Neural cell (in vitro differentiated cells): Measurements from ENCODE around the gene MEGF11. TPM values are rescaled to one million over a fixed set of nuclear protein-coding genes. Genes with fewer than 3 reads are reported as not detected.

Source experiments
- H2AFZ ChIP-seq: fragments of 200-600, 300-800 bp; sonication (generic), shearing (Covaris generic); 2 replicates; pipeline ENCODE4 v1.6.0; 2014; ENCODE audit warnings: low read depth, mild to moderate bottlenecking, antibody characterized with exemption, low read length, moderate library complexity
- H3F3A ChIP-seq: fragments of 200-600 bp; shearing (Covaris generic); 2 replicates; pipeline ENCODE4 v1.6.1; 2016; ENCODE audit warnings: mild to moderate bottlenecking, moderate library complexity, mixed read lengths, antibody characterized with exemption, low read length; ENCODE audit not compliant: insufficient read depth, poor library complexity, severe bottlenecking
- H3K27ac ChIP-seq: fragments of 200-600, 300-800 bp; sonication (generic), shearing (Covaris generic); 2 replicates; pipeline ENCODE4 v1.5.1; 2014; ENCODE audit warnings: mild to moderate bottlenecking, low read length, moderate library complexity
- H3K27me3 ChIP-seq: fragments of 300-800, 200-600 bp; sonication (generic), shearing (Covaris generic); 2 replicates; pipeline ENCODE4 v1.6.0; 2014; ENCODE audit warnings: mild to moderate bottlenecking, low read depth, low read length, moderate library complexity; ENCODE audit not compliant: insufficient read depth
- H3K36me3 ChIP-seq: fragments of 300-800, 200-600 bp; sonication (generic), shearing (Covaris generic); 2 replicates; pipeline ENCODE4 v1.5.1; 2014; ENCODE audit warnings: mild to moderate bottlenecking, antibody characterized with exemption, low read length, moderate library complexity; ENCODE audit not compliant: insufficient read depth
- H3K4me2 ChIP-seq: fragments of 300-800, 200-600 bp; sonication (generic), shearing (Covaris generic); 2 replicates; pipeline ENCODE4 v1.6.0; 2014; ENCODE audit warnings: mild to moderate bottlenecking, low read length
- H3K4me3 ChIP-seq: fragments of 300-800, 200-600 bp; sonication (generic), shearing (Covaris generic); 2 replicates; pipeline ENCODE4 v1.5.1; 2014; ENCODE audit warnings: mild to moderate bottlenecking, low read length, moderate library complexity
- H3K79me2 ChIP-seq: fragments of 200-600 bp; shearing (Covaris generic); replicated peaks from 2 replicates; pipeline ENCODE4 v1.6.0; 2014; ENCODE audit warnings: mild to moderate bottlenecking, low read length, moderate library complexity; ENCODE audit not compliant: insufficient read depth
- H3K9ac ChIP-seq: fragments of 300-800, 200-600 bp; sonication (generic), shearing (Covaris generic); 2 replicates; pipeline ENCODE4 v1.6.1; 2016; ENCODE audit warnings: mild to moderate bottlenecking, low read length, mixed read lengths
- H3K9me2 ChIP-seq: fragments of 200-600 bp; shearing (Covaris generic); 2 replicates; pipeline ENCODE4 v1.6.1; 2016; ENCODE audit warnings: mild to moderate bottlenecking, low read length, mixed read lengths; ENCODE audit not compliant: insufficient read depth
- H3K9me3 ChIP-seq: fragments of 200-600, 300-800 bp; sonication (generic), shearing (Covaris generic); 2 replicates; pipeline ENCODE4 v1.6.1; 2016; ENCODE audit warnings: mild to moderate bottlenecking, mixed run types, low read length, moderate library complexity, mixed read lengths
- H4K20me1 ChIP-seq: fragments of 200-600 bp; shearing (Covaris generic); 2 replicates; pipeline ENCODE4 v1.6.1; 2016; ENCODE audit warnings: mild to moderate bottlenecking, mixed run types; ENCODE audit not compliant: insufficient read depth
- EP300 ChIP-seq: fragments of 450-650 bp; conservative IDR thresholded peaks from 2 replicates; pipeline ENCODE4 v1.6.1; 2014; ENCODE audit warnings: antibody characterized with exemption, mild to moderate bottlenecking, moderate library complexity; ENCODE audit not compliant: poor library complexity, severe bottlenecking
- EZH2 ChIP-seq: fragments of 200-600, 300-800 bp; shearing (Covaris generic), sonication (generic); IDR thresholded peaks from 2 replicates; pipeline ENCODE4 v1.6.1; 2014; ENCODE audit warnings: antibody characterized with exemption, low read length, borderline replicate concordance, mild to moderate bottlenecking; ENCODE audit not compliant: insufficient read depth, poor library complexity, severe bottlenecking
- MXI1 ChIP-seq: fragments of 450-650 bp; conservative IDR thresholded peaks from 2 replicates; pipeline ENCODE4 v1.6.1; 2014; ENCODE audit warnings: antibody characterized with exemption, mild to moderate bottlenecking; ENCODE audit not compliant: poor library complexity, severe bottlenecking
- POLR2AphosphoS5 ChIP-seq: IDR thresholded peaks from 2 replicates; pipeline ENCODE4 v1.6.1; 2012
- RAD21 ChIP-seq: fragments of 450-650 bp; conservative IDR thresholded peaks from 2 replicates; pipeline ENCODE4 v1.6.1; 2014; ENCODE audit warnings: antibody characterized with exemption, mild to moderate bottlenecking, moderate library complexity
- REST ChIP-seq: IDR thresholded peaks from 2 replicates; pipeline ENCODE4 v1.6.1; 2012; ENCODE audit warnings: borderline replicate concordance
- SMC3 ChIP-seq: fragments of 450-650 bp; conservative IDR thresholded peaks from 2 replicates; pipeline ENCODE4 v1.6.1; 2014; ENCODE audit warnings: antibody characterized with exemption, mild to moderate bottlenecking, moderate library complexity; ENCODE audit not compliant: poor library complexity
- TAF1 ChIP-seq: IDR thresholded peaks from 2 replicates; pipeline ENCODE4 v1.6.1; 2012; ENCODE audit warnings: low read depth
- polyA plus RNA-seq: library from polyadenylated mRNA; depleted of rRNA; stranded (reverse); fragments of >200 nt; gene quantifications from 2 replicates; pipeline ENCODE4 v1.2.3, GENCODE V29; 2014
- TF ChIP-seq, protein P1 (sequence below): fragments of 450-650 bp; IDR thresholded peaks from 2 replicates; pipeline ENCODE4 v1.5.1; 2014; ENCODE audit warnings: antibody characterized with exemption, mild to moderate bottlenecking, moderate library complexity; ENCODE audit not compliant: poor library complexity, severe bottlenecking

MEGF11 gene
- polyA plus RNA-seq, 1 donor from 2014 or later: 0.64 TPM

DNA sequence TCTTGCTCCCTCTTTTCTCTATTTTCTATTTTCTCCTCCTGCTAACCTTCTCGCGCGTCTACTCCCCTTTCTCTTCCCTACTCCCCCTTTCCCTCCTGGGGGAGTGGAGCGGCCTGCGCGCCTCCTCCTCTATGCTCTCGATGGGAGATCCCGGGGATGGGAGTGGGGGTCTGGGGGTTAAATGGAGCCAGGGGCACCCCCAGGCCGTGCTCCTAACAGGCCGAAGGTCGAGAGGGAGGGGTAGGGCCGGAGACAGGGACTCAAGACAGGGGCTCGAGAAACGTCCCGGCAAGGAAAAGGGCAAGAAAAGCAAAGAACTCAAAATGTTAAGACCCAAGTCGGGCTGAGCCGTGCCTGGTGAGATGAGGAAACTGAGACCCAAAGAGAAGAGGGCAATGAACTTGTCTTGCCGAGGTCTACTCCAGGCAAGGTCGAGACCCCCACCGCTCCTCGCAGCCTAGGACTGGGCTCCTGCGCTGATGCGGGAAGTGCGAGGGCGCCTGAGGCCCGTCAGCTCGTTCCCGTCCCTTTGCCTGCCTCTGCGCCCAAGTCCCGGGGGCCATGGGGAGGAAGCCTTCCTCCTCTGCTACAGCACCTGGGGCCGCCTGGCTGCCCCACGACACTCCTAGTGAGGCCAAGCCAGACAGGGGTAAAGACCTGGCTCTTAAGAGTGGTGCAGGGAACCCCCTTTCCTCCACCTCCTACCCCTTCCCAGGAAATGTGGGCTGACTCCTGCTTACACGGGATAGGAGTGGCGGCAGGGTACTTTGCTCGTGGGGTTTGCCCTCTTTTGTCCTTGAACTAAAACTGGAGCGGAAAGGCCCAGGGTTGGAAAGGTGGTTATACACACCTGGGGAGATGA is 770 bp upstream of the MEGF11 start:
- no peaks in the 10 kb centered on the region for H3F3A ChIP-seq
- no peak overlapping the region for H2AFZ ChIP-seq
- peak overlapping the region; percentile 45 for H3K4me2 ChIP-seq
- no peaks in the 10 kb centered on the region for H3K36me3 ChIP-seq
- no peak for TF ChIP-seq REST
- TF ChIP-seq RAD21: no peak
- no peak for TF ChIP-seq EP300
- no peak for TF ChIP-seq TAF1
- no peak for TF ChIP-seq SMC3
- no peak for TF ChIP-seq MXI1
- no peak for TF ChIP-seq EZH2
- TF ChIP-seq, protein P1, sequence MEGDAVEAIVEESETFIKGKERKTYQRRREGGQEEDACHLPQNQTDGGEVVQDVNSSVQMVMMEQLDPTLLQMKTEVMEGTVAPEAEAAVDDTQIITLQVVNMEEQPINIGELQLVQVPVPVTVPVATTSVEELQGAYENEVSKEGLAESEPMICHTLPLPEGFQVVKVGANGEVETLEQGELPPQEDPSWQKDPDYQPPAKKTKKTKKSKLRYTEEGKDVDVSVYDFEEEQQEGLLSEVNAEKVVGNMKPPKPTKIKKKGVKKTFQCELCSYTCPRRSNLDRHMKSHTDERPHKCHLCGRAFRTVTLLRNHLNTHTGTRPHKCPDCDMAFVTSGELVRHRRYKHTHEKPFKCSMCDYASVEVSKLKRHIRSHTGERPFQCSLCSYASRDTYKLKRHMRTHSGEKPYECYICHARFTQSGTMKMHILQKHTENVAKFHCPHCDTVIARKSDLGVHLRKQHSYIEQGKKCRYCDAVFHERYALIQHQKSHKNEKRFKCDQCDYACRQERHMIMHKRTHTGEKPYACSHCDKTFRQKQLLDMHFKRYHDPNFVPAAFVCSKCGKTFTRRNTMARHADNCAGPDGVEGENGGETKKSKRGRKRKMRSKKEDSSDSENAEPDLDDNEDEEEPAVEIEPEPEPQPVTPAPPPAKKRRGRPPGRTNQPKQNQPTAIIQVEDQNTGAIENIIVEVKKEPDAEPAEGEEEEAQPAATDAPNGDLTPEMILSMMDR: no peak
- no peak for TF ChIP-seq POLR2AphosphoS5
- peak overlapping the region; percentile 77 for H3K4me3 ChIP-seq
- peak overlapping the region; percentile 48 for H3K9ac ChIP-seq
- H4K20me1 ChIP-seq: no peaks in the 10 kb centered on the region
- H3K79me2 ChIP-seq: no peaks in the 10 kb centered on the region
- H3K27me3 ChIP-seq: peaks cover 69% of the 10 kb centered on the region
- H3K9me2 ChIP-seq: no peaks in the 10 kb centered on the region
- no peaks in the 10 kb centered on the region for H3K9me3 ChIP-seq
- H3K27ac ChIP-seq: no peak overlapping the region

DNA sequence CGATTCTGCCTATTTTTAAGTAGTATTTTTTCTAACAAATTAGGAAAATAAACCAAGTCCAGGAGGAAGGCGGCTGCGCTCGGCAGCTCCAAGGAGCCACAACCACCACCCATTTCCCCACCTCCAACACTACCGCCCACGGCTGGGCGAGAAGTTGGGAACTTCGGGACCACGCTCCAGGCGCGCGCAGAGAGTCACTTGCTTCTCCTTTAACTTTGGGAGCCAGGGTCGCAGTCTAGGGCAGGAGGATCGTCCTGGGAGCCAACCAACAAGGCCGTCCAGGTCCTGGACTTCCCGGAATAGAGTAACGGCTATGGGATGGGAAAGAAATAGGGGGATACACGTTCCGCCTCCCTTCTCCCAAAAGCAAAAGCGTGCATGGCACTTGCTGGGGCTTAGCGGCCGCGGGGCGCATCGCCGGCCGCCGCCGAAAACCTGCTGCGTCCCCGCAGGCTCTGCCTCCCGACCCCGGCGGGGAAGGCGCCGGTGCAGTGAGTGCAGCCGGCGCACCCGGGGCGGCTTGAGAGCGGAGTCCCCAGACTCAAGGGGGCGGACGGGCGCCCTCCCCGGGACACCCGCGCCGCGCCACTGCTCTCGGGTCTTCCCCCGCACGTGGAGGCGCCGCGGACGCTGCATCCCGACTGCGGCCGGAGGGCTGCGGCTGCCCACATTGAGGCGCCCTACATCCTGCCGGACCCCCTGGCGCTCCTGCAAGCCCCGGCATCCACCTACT is 699 bp downstream of the MEGF11 start:
- H3K27ac ChIP-seq: no peak overlapping the region
- H3K4me2 ChIP-seq: peak overlapping the region; percentile 98
- H3K9me2 ChIP-seq: no peaks in the 10 kb centered on the region
- H3K27me3 ChIP-seq: peaks cover 69% of the 10 kb centered on the region
- H3K36me3 ChIP-seq: no peaks in the 10 kb centered on the region
- no peaks in the 10 kb centered on the region for H3K79me2 ChIP-seq
- no peaks in the 10 kb centered on the region for H4K20me1 ChIP-seq
- H2AFZ ChIP-seq: no peak overlapping the region
- peak overlapping the region; percentile 48 for H3K9ac ChIP-seq
- no peaks in the 10 kb centered on the region for H3K9me3 ChIP-seq
- peak overlapping the region; percentile 77 for H3K4me3 ChIP-seq
- TF ChIP-seq RAD21 (no peak), REST (no peak), POLR2AphosphoS5 (peak; percentile 14), MXI1 (no peak), SMC3 (peak; percentile 50), EZH2 (peak; percentile 14), TAF1 (no peak), EP300 (no peak)
- TF ChIP-seq, protein P1: no peak
- no peaks in the 10 kb centered on the region for H3F3A ChIP-seq
